IPS-NIHi7 (cell line): ENCODE measurements around the gene DKK2.

ENCODE experiments used
- DNase-seq: peaks from one replicate; pipeline ENCODE4 v3.0.0; 2012; ENCODE audit warnings: mixed read lengths; ENCODE audit errors: extremely low spot score

DKK2 gene

GRCh38 chr4:107035819-107036583 lies at the start of gene DKK2:
Gene DKK2, minus strand, starts transcription at chr4:107036313. Its CDS starts 722 bp downstream, at chr4:107035591.
- DNase-seq: peak; percentile 31

- no peak for DNase-seq
Measured at GRCh38 chr4:107077192-107077591, 41.1 kb upstream of the DKK2 start.

- no peak for DNase-seq
Measured at GRCh38 chr4:107072836-107073736, 37.0 kb upstream of the DKK2 start.

- no peak for DNase-seq
Measured at GRCh38 chr4:107071108-107071507, 35.0 kb upstream of the DKK2 start.

GRCh38 chr4:107069049-107069448 lies 32.9 kb upstream of the DKK2 start:
- no peak for DNase-seq

GRCh38 chr4:107068116-107068515 lies 32.0 kb upstream of the DKK2 start:
- no peak for DNase-seq

GRCh38 chr4:107066621-107067020 lies 30.5 kb upstream of the DKK2 start:
- no peak for DNase-seq

- DNase-seq: no peak
Measured at GRCh38 chr4:107065201-107065600, 29.1 kb upstream of the DKK2 start.

GRCh38 chr4:107060388-107060787 lies 24.3 kb upstream of the DKK2 start:
- no peak for DNase-seq

GRCh38 chr4:107058828-107059227 lies 22.7 kb upstream of the DKK2 start:
- DNase-seq: no peak

- peak; percentile 19 for DNase-seq
Measured at GRCh38 chr4:107050525-107051135, 14.5 kb upstream of the DKK2 start.

- DNase-seq: no peak
Measured at GRCh38 chr4:107046261-107046660, 10.1 kb upstream of the DKK2 start.

- DNase-seq: no peak
Measured at GRCh38 chr4:107044170-107044569, 8.1 kb upstream of the DKK2 start.

- peak; percentile 82 for DNase-seq
Measured at GRCh38 chr4:107037199-107037584, 1.1 kb upstream of the DKK2 start.

- no peak for DNase-seq
Measured at GRCh38 chr4:107036584-107037198, 578 bp upstream of the DKK2 start.

- peak; percentile 48 for DNase-seq
Measured at GRCh38 chr4:107034996-107035818, 906 bp downstream of the DKK2 start.

- DNase-seq: peak; percentile 48
Measured at GRCh38 chr4:107034091-107034995, 1.8 kb downstream of the DKK2 start.

- DNase-seq: no peak
Measured at GRCh38 chr4:107027379-107027778, 8.7 kb downstream of the DKK2 start.

- DNase-seq: no peak
Measured at GRCh38 chr4:107018344-107018735, 17.8 kb downstream of the DKK2 start.
